Activated T-cell treated with anti-CD3 and anti-CD28 coated beads, Interleukin-2, amount 50 U/mL, for 24 hours (primary cell): ENCODE data around the gene STK39.

ENCODE experiments used
- DNase-seq: peaks from one replicate; pipeline ENCODE4 v3.0.0-alpha.2; 2020
- H3K27ac Mint-ChIP-seq: 2 replicates; pipeline ENCODE4 v1.8.0; 2020; ENCODE audit warnings: mild to moderate bottlenecking, mixed read lengths
- H3K27me3 Mint-ChIP-seq: 2 replicates; pipeline ENCODE4 v1.8.0; 2020; ENCODE audit warnings: mixed read lengths
- H3K36me3 Mint-ChIP-seq: 2 replicates; pipeline ENCODE4 v1.8.0; 2020; ENCODE audit warnings: low read depth, mixed read lengths
- H3K4me1 Mint-ChIP-seq: 2 replicates; pipeline ENCODE4 v1.8.0; 2020; ENCODE audit warnings: low read depth, mixed read lengths
- H3K4me3 Mint-ChIP-seq: 2 replicates; pipeline ENCODE4 v1.8.0; 2020; ENCODE audit warnings: mild to moderate bottlenecking, moderate library complexity, mixed read lengths
- H3K9me3 Mint-ChIP-seq: 2 replicates; pipeline ENCODE4 v1.8.0; 2020; ENCODE audit warnings: mixed read lengths

The STK39 gene

DNA sequence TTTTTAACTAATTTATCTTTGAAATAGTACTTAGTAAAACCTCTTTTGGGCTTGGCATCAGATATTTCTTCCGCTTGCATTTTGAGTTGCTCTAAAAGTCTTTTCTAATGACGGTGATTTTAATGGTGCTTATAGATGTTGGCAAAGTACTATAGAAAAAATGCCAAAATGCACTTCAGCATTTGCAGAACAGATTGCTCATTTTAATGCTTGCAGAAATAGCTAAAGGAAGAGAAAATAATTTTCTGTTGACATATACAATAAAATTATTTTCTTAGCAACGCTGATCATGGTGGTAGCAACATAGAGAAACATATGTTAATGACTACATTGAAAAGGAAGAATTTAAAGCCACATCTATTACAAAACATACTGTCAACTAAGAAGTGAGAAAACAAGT is 170.7 kb downstream of the STK39 start:
- Mint-ChIP-seq H3K27ac (no peak overlapping the region), H3K9me3 (no peaks in the 10 kb centered on the region), H3K36me3 (peaks cover 70% of the 10 kb centered on the region), H3K27me3 (no peaks in the 10 kb centered on the region), H3K4me3 (no peak overlapping the region), H3K4me1 (peaks cover 9% of the 10 kb centered on the region)
- DNase-seq, result no peak

DNA sequence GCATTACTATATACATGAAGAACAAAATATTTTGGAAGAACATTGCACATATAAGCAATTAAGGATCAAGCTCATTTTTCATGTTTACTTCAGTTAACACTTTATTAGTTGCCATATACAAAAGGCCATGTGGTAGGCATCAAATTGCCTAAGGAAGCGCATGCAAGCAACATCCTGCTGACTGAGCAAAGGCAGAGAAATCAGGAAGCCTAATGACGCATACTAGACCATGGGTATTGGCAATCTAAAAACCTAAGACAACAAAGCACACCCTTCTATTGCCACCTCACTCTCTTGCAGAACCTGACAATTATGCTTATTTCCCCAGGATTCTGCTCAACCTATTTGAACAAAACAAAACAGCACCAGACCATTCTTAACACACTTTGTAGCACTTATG is 171.9 kb downstream of the STK39 start:
- H3K27me3 Mint-ChIP-seq, result no peaks in the 10 kb centered on the region
- H3K9me3 Mint-ChIP-seq, result no peaks in the 10 kb centered on the region
- no peak overlapping the region for H3K27ac Mint-ChIP-seq

DNA sequence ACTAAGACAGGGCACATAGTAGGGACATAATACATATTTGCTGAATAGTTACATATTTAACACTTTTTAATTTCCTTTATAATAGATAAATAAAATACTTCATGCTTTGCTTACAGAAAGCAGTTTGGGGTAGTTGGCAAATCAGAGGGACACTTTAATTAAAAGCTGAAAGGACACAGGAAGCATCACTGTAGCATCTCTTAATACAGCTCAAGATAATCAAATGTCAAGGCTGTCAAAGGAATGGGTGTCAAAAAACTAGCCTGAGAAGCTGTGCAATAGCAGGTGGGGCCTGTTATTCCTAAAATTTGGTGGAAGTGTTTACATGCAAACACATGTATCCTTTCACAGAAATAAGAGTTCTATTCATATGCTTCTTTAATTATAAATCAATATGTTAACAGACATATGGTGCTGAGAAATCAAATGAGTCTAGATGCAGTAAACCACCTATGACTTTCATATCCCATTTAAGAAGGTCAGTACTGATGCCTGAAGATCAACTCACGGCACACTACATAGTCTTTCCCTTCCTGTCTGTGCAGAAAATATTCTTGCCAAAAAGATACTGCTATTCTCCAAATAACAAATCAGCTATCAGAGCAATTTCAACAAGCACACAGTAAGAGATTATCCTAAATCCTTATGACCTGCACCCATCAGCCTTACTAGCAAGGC is 174.6 kb downstream of the STK39 start:
- Mint-ChIP-seq H3K36me3 (peaks cover 74% of the 10 kb centered on the region), H3K4me1 (no peaks in the 10 kb centered on the region), H3K27me3 (no peaks in the 10 kb centered on the region), H3K9me3 (no peaks in the 10 kb centered on the region), H3K4me3 (no peak overlapping the region), H3K27ac (no peak overlapping the region)
- no peak for DNase-seq

More for the DNA sequence above, 171.9 kb downstream of the STK39 start:
- Mint-ChIP-seq H3K36me3 (peaks cover 72% of the 10 kb centered on the region), H3K4me3 (no peak overlapping the region), H3K4me1 (peaks cover 2% of the 10 kb centered on the region)
- DNase-seq, result no peak

DNA sequence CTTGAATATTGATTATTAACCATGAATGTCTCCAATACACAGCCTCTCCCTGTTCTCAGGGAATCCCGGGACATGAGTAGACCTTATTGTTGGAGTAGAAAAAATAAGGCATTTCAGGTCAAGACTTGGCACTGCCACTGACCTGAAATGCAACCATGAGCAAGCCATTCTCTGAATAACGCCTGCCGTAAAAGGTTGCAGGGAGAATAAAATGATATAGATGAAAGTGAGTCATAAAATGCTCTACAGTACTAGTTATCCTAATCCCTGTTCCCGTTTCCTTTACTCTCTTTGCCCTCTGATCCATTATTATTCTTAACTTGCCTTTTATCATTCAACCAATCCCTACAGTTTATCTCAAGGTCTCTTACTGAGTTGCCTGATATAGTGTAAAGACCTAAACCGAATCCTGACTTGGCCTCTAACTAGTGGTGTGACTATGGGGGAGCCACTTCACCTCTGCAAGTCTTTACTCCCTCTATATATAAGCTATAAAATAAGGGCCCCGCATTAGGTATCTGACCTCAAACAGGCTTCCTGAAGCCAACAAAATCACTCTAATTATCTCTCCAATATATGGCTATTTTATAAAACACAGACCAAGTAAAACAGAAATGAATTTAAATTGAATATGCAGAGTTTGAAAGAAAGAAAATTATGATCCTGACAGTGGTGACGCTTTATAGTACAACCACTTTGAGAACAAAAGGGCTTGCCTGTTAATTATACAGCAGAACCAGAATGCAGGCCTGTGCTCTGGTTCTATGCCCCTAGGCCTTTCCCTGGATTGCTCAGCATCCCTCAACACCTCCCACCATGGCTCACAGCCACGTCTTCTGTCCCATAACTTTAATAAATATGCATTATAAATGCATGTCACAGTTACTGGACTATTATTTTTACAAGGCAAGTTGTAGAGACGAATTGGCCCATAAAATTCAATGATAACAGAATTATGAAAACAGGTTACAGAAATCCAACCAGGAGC is 183.1 kb downstream of the STK39 start:
- H3K36me3 Mint-ChIP-seq, result peaks cover 85% of the 10 kb centered on the region
- no peaks in the 10 kb centered on the region for H3K9me3 Mint-ChIP-seq
- H3K4me1 Mint-ChIP-seq, result peaks cover 4% of the 10 kb centered on the region
- DNase-seq, result no peak
- H3K27ac Mint-ChIP-seq, result no peak overlapping the region
- H3K4me3 Mint-ChIP-seq, result no peak overlapping the region
- H3K27me3 Mint-ChIP-seq, result no peaks in the 10 kb centered on the region

DNA sequence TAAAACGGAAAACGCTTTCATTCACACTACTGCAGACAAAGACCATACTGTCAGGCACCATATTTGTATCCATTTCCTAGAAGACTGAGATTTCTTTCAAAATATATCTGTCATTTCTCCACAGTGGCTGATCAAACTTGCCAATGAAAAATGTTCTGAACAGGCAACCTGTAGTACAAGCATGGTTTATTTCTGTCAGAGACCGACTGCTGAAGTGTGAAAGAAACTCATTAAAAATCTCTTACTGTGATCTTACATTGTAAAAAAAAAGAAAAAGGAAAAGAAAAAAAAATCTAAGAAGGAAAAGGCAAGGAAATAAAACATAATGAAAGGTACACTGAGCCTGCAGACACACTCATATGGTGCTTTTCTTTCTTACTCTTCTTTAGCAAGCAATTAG is 184.5 kb downstream of the STK39 start:
- H3K4me3 Mint-ChIP-seq, result no peak overlapping the region
- peaks cover 76% of the 10 kb centered on the region for H3K36me3 Mint-ChIP-seq
- no peak for DNase-seq
- no peaks in the 10 kb centered on the region for H3K27me3 Mint-ChIP-seq
- no peaks in the 10 kb centered on the region for H3K9me3 Mint-ChIP-seq
- peaks cover 4% of the 10 kb centered on the region for H3K4me1 Mint-ChIP-seq
- no peak overlapping the region for H3K27ac Mint-ChIP-seq

DNA sequence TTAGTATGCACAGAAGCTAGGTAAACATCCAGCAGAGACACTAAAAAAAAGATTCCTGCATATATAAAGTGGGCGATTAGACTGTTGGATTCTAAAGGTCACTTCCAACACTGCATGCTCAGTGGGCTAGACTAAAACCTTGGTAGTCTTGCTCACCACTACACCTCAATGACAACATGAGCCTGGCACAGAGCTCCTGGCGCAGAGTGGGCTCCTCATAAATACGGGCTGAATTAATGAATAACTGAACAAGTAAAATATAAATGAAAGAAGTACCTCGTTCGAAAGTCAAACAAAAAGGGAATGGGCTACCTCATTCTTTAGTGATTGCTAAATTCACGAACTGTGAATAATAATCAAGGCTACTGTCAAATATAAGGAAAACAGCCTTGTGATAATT is 185.3 kb downstream of the STK39 start:
- Mint-ChIP-seq H3K27ac (no peak overlapping the region), H3K9me3 (no peaks in the 10 kb centered on the region), H3K4me1 (peaks cover 4% of the 10 kb centered on the region), H3K27me3 (no peaks in the 10 kb centered on the region), H3K4me3 (no peak overlapping the region), H3K36me3 (peaks cover 68% of the 10 kb centered on the region)
- DNase-seq, result no peak

DNA sequence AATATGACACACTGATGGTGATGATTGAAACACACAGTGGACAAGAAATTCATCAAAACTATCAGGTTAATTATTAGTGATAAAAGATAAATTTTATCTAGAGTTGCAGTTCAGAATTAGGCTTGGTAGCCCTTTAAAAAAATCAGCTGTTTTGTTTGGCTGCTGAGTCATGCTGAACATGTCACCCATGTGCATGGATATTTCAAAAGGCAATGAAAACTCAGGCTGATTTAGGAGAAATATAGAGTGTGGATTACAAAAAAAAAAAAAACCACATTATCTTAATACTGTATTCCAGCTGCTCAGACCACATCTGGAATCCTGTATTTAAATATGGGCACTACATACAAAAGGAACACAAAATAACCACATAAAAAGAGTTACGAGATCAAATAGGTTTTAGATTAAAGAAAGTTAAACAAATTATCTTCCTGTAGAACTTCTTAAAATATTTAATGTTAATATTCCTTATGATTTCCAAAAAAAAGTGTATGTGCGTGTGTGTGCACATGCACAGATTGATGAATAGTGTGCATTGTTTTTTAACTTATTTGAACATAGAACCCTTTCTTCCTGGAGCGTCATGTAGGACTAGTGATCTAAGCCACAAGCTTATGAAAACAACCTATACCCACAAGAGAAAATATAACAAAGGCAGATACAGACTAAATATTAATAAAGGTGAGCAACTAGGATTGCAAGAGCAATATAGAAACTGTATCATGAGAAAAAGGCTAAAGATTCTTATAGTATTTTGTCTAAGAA is 186.2 kb downstream of the STK39 start:
- DNase-seq, result no peak
- H3K4me3 Mint-ChIP-seq, result no peak overlapping the region
- no peak overlapping the region for H3K27ac Mint-ChIP-seq
- no peaks in the 10 kb centered on the region for H3K9me3 Mint-ChIP-seq
- H3K4me1 Mint-ChIP-seq, result peaks cover 4% of the 10 kb centered on the region
- peaks cover 64% of the 10 kb centered on the region for H3K36me3 Mint-ChIP-seq
- H3K27me3 Mint-ChIP-seq, result no peaks in the 10 kb centered on the region

DNA sequence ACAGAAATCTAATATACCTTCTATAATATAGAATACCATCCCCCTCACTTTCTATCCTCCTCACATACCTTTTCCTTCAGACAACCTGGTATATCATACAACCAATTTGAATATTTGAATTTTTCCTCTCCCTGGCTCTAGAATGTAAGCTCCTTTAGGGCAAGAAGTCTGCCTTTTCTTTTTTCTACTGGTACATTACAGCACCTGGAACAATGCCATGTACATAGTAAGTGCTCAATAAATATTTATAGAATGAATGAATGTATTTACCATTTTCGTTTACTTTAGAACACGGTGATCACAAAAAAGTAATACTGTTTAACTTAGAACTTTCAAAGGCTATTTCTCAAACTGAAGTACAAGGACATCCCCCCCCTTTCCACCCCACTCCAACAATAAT is 187.6 kb downstream of the STK39 start:
- no peak for DNase-seq
- H3K36me3 Mint-ChIP-seq, result peaks cover 62% of the 10 kb centered on the region
- H3K4me1 Mint-ChIP-seq, result peaks cover 4% of the 10 kb centered on the region
- no peak overlapping the region for H3K4me3 Mint-ChIP-seq
- H3K27ac Mint-ChIP-seq, result no peak overlapping the region
- no peaks in the 10 kb centered on the region for H3K27me3 Mint-ChIP-seq
- no peaks in the 10 kb centered on the region for H3K9me3 Mint-ChIP-seq

DNA sequence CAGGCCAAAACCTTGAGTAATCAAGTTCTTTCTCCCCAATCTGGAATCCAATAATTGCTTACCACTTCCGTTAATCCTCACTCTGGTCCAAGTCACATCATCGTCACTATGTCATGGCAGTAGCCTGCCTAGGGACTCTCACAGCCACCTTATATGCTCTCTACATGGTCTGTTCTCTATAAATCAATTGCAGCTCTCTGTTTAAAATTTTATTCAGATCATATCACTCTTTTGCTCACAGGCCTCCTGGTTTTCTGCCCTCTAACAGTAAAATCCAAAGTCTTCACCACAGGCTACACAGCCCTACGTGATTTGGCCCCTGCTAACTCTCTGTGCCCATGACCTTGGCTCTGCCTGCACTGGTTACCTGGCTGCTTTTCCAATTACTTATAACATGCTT is 188.7 kb downstream of the STK39 start:
- Mint-ChIP-seq H3K4me3 (no peak overlapping the region), H3K27me3 (no peaks in the 10 kb centered on the region), H3K4me1 (peaks cover 4% of the 10 kb centered on the region), H3K36me3 (peaks cover 62% of the 10 kb centered on the region), H3K9me3 (no peaks in the 10 kb centered on the region), H3K27ac (no peak overlapping the region)
- DNase-seq, result no peak

DNA sequence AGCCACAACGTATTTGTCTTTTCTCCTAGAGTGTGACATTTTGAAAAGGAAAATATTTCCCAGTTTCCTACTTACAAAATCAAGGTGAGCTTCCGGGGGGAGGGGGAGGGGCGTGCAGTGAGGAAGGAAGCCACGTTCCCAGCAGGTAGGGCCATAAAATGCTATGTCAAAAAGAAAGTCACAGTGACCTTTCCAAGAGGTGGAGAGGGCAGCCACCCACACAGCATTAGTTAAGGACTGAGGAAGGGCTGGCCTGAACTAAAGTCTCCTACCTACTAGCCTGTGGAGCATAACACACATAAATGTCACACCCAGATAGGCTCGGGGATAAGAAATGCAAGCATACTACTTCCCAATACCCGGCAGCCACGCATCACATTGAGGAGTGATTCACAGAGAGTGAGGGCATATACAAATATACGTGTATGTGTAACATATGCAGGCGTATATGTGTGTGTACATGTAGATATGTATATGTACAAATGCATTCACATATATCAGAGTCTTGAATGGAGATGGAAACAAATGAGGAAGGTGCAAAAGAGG is 191.1 kb downstream of the STK39 start:
- H3K9me3 Mint-ChIP-seq, result no peaks in the 10 kb centered on the region
- peaks cover under 1% of the 10 kb centered on the region for H3K4me1 Mint-ChIP-seq
- no peaks in the 10 kb centered on the region for H3K27me3 Mint-ChIP-seq
- no peak overlapping the region for H3K4me3 Mint-ChIP-seq
- no peak for DNase-seq
- no peak overlapping the region for H3K27ac Mint-ChIP-seq
- H3K36me3 Mint-ChIP-seq, result peaks cover 49% of the 10 kb centered on the region

DNA sequence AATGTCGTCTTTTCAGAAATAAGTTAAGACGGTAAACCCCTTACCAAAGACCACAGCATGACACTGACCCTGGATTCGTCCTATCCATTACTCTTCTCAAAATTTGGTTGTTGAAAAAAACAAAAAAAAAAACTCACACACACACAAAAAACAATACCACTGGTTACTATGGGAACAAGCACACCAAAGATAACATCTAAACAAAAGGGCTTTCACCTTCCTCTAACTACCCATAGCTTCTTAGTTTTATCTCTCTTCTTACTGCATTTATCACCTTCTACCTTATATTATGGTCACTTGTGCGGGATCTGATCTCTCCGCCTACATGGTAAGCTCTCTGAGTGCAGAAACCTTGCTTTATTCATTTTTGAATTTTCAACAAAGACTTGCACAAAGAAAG is 192.7 kb downstream of the STK39 start:
- H3K27ac Mint-ChIP-seq, result no peak overlapping the region
- DNase-seq, result no peak

DNA sequence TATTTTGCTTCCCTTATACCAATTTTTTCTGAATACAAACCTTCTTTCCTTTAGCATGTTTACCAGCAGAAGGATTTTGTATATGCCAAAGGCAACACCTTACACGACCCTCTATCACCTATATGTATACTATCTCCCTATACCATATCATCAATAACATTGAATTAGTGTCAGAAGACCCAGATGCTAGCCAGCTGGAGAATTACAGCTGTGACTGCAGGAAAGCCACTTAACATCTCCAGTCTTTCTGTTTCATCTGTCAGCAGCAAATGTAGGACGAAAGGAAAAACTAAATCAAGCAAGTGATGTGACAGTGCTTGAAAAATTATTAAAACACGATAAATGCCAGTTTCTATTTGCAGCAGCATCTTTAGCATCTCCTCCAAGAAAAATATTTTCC is 193.7 kb downstream of the STK39 start:
- Mint-ChIP-seq H3K36me3 (peaks cover 51% of the 10 kb centered on the region), H3K9me3 (no peaks in the 10 kb centered on the region), H3K27me3 (no peaks in the 10 kb centered on the region), H3K4me3 (no peak overlapping the region), H3K27ac (no peak overlapping the region), H3K4me1 (no peaks in the 10 kb centered on the region)
- no peak for DNase-seq

More for the DNA sequence above, 192.7 kb downstream of the STK39 start:
- H3K9me3 Mint-ChIP-seq, result no peaks in the 10 kb centered on the region
- no peak overlapping the region for H3K4me3 Mint-ChIP-seq
- peaks cover 47% of the 10 kb centered on the region for H3K36me3 Mint-ChIP-seq
- H3K27me3 Mint-ChIP-seq, result no peaks in the 10 kb centered on the region
- H3K4me1 Mint-ChIP-seq, result no peaks in the 10 kb centered on the region

DNA sequence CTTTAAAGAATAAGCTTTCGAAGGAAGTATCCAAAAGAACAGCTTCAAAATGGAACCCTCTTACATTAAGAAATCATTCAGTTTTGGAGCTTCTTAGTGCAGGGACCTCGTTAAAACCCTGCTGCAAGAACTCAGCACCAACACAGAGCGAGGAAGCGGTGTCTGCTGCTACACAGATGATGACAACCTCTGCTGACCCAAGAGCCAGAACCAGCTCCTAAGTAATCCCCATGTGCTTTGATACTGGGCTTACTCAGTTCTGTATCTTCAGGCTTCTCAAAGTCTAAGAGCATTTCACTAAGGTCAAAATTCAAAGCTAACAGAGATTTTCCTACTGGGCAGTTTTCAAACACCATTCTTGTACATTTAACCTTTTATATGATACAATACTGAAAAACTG is 194.6 kb downstream of the STK39 start:
- Mint-ChIP-seq H3K27ac (no peak overlapping the region), H3K9me3 (no peaks in the 10 kb centered on the region), H3K36me3 (peaks cover 59% of the 10 kb centered on the region), H3K27me3 (no peaks in the 10 kb centered on the region), H3K4me3 (no peak overlapping the region), H3K4me1 (no peaks in the 10 kb centered on the region)
- no peak for DNase-seq

DNA sequence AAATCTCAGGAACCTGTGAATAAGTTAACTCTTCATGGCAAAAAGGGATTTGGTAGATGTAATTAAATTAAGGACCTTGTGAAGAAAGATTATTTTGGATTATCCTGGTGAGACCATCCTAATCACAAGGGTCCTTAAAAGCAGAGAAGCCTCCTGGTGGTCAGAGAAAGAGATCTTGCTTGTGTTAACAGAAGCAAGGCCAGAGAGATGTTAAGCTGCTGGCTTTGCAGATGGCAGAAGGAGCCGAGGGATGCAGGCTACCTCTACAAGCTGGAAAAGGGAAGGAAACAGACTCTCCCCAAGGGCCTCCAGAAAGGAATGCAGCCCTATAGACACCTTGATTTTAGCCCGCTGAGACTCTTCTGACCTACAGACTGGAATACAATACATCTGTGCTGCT is 197.0 kb downstream of the STK39 start:
- DNase-seq, result no peak
- Mint-ChIP-seq H3K36me3 (peaks cover 68% of the 10 kb centered on the region), H3K27me3 (no peaks in the 10 kb centered on the region), H3K27ac (no peak overlapping the region), H3K9me3 (no peaks in the 10 kb centered on the region), H3K4me1 (peaks cover 2% of the 10 kb centered on the region), H3K4me3 (no peak overlapping the region)
